H1 (cell line): ENCODE data around the gene KRTAP12-3. TPM values are rescaled to one million over a fixed set of nuclear protein-coding genes. Genes with fewer than 3 reads are reported as not detected.

Experiments
- EP300 ChIP-seq, 2 experiments: IDR thresholded peaks; 1 replicate in 1 of 2; 2 replicates in 1 of 2; pipeline ENCODE4 v1.6.1; 2011 to 2012; ENCODE audit warnings: low read depth in 2 of 2, low read length in 2 of 2, mild to moderate bottlenecking in 2 of 2, borderline replicate concordance in 1 of 2, inconsistent platforms in 1 of 2, moderate library complexity in 1 of 2
- GTF2F1 ChIP-seq: IDR thresholded peaks from 2 replicates; pipeline ENCODE4 v1.6.1; 2012; ENCODE audit warnings: low read depth, low read length, improper control_type of control experiment, borderline replicate concordance
- RAD21 ChIP-seq, 2 experiments: IDR thresholded peaks in 1 of 2; conservative IDR thresholded peaks in 1 of 2; 2 replicates each; pipeline ENCODE4 v1.6.1; 2011; ENCODE audit warnings: low read depth in 2 of 2, low read length in 2 of 2, improper control_type of control experiment in 1 of 2, inconsistent platforms in 1 of 2, mild to moderate bottlenecking in 1 of 2, moderate library complexity in 1 of 2
- TCF12 ChIP-seq: IDR thresholded peaks from 2 replicates; pipeline ENCODE4 v1.6.1; 2011; ENCODE audit warnings: low read depth, mild to moderate bottlenecking, low read length
- polyA plus RNA-seq, 7 experiments: library from polyadenylated mRNA; depleted of rRNA in 3 of 7; stranded (reverse) in 5 of 7; unstranded in 2 of 7; fragments of >200 nt in 5 of 7; fragments of 200-250 nt in 2 of 7; gene quantifications; 1 replicate in 5 of 7; 2 replicates in 1 of 7; 4 replicates in 1 of 7; pipeline versions ENCODE4 v1.2.1 to v1.2.3, GENCODE V29; 2011 to 2013; ENCODE audit warnings: missing spikeins in 2 of 7, mixed read lengths in 2 of 7
- total RNA-seq: library from RNA; stranded (reverse); fragmentation: NEBNext Ultra II Directional; extraction: Animal tissue kit (Norgen Biotek cat#: 25700); gene quantifications from 2 replicates; pipeline ENCODE4 v1.2.1, GENCODE V29; 2021
- TF ChIP-seq, protein P1 (sequence below): IDR thresholded peaks from 2 replicates; pipeline ENCODE4 v1.6.1; 2012; ENCODE audit warnings: low read length, inconsistent platforms
- TF ChIP-seq, protein P2 (sequence below): IDR thresholded peaks from 2 replicates; pipeline ENCODE4 v1.6.1; 2012; ENCODE audit warnings: inconsistent platforms

Gene KRTAP12-3
- total and polyA plus RNA-seq, 2 of the 8 experiments (the other 6 are each of a cell fraction or from before 2014, with no cell fraction given), result not detected

DNA sequence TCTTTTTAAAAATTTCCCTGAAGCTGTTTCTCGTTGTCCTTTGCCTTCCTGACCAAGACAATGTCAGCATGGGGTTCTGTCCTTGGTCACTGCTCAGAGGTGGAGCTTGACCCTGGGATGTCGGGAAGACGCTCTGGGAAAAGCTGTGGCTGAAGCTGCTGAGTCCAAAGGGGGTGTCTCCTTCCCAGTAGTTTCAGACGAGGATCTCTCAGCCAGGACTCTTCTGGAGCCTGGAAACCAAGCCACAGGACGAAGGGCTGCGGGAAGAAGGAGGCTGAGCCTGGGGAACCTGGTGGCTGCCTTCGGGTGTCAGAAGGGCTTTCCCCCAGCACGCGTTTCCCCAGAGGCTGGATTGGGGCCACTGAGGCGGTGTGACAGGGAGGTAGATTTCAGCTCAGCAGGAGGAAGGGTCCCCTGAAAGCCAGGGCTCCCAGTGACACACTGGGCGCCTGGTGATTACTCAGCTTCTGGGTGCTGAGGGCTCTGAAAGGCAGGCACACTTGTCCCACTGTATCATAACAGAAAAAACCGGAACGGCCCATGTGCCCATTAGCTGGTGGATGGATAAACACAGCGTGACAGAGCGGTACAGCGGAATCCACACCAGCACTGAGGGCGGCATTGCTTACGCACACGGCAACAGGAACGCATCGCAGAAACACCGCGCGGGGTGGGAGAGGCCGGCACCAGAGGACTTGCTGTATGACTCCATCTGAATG, 29.3 kb downstream of the KRTAP12-3 start (continued):
- TF ChIP-seq, protein P1, sequence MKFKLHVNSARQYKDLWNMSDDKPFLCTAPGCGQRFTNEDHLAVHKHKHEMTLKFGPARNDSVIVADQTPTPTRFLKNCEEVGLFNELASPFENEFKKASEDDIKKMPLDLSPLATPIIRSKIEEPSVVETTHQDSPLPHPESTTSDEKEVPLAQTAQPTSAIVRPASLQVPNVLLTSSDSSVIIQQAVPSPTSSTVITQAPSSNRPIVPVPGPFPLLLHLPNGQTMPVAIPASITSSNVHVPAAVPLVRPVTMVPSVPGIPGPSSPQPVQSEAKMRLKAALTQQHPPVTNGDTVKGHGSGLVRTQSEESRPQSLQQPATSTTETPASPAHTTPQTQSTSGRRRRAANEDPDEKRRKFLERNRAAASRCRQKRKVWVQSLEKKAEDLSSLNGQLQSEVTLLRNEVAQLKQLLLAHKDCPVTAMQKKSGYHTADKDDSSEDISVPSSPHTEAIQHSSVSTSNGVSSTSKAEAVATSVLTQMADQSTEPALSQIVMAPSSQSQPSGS, result no peak
- TF ChIP-seq, protein P2, sequence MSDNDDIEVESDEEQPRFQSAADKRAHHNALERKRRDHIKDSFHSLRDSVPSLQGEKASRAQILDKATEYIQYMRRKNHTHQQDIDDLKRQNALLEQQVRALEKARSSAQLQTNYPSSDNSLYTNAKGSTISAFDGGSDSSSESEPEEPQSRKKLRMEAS, result no peak
- TF ChIP-seq EP300 (IDR thresholded peaks at IDR 0.05; ENCODE audit: borderline replicate concordance in 1 of 2, low read depth in 2 of 2, low read length in 2 of 2), result no peak
- TF ChIP-seq RAD21 (IDR thresholded peaks at IDR 0.05 in 1 of 2, conservative IDR thresholded peaks at IDR 0.05 in 1 of 2; ENCODE audit: low read depth in 2 of 2, low read length in 2 of 2), result no peak
- no peak for TF ChIP-seq TCF12
- no peak for TF ChIP-seq GTF2F1
